HFFc6 (cell line): ENCODE measurements around the gene IFI16. TPM values are rescaled to one million over a fixed set of nuclear protein-coding genes. Genes with fewer than 3 reads are reported as not detected.

Experiments
- DNase-seq: peaks from one replicate; pipeline ENCODE4 v3.0.0-alpha.2; 2018
- H3K27ac Mint-ChIP-seq: 2 replicates; pipeline ENCODE4 v1.8.0; 2020; ENCODE audit warnings: mild to moderate bottlenecking, mixed read lengths
- H3K27me3 Mint-ChIP-seq: 2 replicates; pipeline ENCODE4 v1.8.0; 2021; ENCODE audit warnings: mild to moderate bottlenecking, moderate library complexity, mixed read lengths; ENCODE audit not compliant: insufficient read depth
- H3K36me3 Mint-ChIP-seq: 2 replicates; pipeline ENCODE4 v1.8.0; 2021; ENCODE audit warnings: low read depth, mixed read lengths
- H3K4me1 Mint-ChIP-seq: 2 replicates; pipeline ENCODE4 v1.8.0; 2020; ENCODE audit warnings: low read depth, mixed read lengths
- H3K4me3 Mint-ChIP-seq: 2 replicates; pipeline ENCODE4 v1.8.0; 2020; ENCODE audit warnings: mild to moderate bottlenecking, moderate library complexity, mixed read lengths
- H3K9me3 Mint-ChIP-seq: 2 replicates; pipeline ENCODE4 v1.8.0; 2020; ENCODE audit warnings: mild to moderate bottlenecking, mixed read lengths
- total RNA-seq, 6 experiments: library from RNA; stranded (reverse); fragmentation: NEBNext Ultra II Directional; extraction: Animal tissue kit (Norgen Biotek cat#: 25700); gene quantifications; 2 replicates in 1 of 6; 3 replicates in 5 of 6; pipeline ENCODE4 v1.2.3, GENCODE V29; 2021
- TF ChIP-seq, protein P1 (sequence below): fragments of 200-600 bp; sonication (generic); IDR thresholded peaks from 2 replicates; pipeline ENCODE4 v1.5.0; 2021; ENCODE audit warnings: antibody characterized with exemption, mild to moderate bottlenecking

IFI16 gene
- total RNA-seq, 6 experiments from 2014 or later, result 50.5 to 70.7 (median 67.3) TPM

DNA sequence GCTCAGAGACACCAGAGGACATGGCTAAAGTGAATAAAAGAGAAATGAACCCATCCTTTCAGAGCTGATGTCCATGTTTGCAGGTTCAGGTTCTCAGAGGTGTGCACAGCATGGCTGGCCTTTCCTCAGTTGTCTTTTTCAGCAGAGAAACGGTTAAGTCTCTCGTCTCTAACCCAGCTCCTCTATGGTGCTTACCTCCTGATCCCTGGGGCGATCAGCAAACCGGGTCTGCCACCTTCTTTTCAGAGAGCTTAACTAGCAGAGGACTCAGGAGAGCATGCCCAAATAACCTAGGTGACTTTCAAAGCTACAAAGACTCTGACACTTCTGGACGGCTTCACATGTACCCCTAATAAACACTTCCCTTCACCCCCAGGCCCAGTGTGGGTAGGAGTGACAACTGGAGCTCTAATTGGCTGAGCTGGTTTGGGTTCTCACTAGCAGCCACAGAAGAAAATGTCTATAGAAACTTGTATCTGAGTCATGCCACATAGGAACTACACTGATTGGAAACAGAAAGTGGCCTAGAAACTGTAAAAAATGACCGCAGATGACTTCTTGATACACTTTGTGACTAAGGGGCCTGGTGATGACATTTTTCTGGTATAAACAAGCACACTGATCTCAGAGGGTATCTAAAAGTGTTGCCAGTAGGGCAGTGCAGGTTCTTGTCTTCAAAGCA lies 66.9 kb downstream of the IFI16 start, which contains the start of gene AIM2:
AIM2 (minus strand) TSS at position 329 of the 682 bp plus-strand sequence. CDS start 3,267 bp downstream, outside the sequence.
- TF ChIP-seq, protein P1, sequence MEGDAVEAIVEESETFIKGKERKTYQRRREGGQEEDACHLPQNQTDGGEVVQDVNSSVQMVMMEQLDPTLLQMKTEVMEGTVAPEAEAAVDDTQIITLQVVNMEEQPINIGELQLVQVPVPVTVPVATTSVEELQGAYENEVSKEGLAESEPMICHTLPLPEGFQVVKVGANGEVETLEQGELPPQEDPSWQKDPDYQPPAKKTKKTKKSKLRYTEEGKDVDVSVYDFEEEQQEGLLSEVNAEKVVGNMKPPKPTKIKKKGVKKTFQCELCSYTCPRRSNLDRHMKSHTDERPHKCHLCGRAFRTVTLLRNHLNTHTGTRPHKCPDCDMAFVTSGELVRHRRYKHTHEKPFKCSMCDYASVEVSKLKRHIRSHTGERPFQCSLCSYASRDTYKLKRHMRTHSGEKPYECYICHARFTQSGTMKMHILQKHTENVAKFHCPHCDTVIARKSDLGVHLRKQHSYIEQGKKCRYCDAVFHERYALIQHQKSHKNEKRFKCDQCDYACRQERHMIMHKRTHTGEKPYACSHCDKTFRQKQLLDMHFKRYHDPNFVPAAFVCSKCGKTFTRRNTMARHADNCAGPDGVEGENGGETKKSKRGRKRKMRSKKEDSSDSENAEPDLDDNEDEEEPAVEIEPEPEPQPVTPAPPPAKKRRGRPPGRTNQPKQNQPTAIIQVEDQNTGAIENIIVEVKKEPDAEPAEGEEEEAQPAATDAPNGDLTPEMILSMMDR, result no peak
- Mint-ChIP-seq H3K4me3 (peak within 1 kb of the TSS; percentile 85), H3K27me3 (peaks cover 2% of the 10 kb centered on the region), H3K4me1 (peaks cover 21% of the 10 kb centered on the region), H3K36me3 (no peaks in the 10 kb centered on the region), H3K9me3 (no peaks in the 10 kb centered on the region), H3K27ac (peak within 1 kb of the TSS; percentile 85)
- DNase-seq, result peak; percentile 49

DNA sequence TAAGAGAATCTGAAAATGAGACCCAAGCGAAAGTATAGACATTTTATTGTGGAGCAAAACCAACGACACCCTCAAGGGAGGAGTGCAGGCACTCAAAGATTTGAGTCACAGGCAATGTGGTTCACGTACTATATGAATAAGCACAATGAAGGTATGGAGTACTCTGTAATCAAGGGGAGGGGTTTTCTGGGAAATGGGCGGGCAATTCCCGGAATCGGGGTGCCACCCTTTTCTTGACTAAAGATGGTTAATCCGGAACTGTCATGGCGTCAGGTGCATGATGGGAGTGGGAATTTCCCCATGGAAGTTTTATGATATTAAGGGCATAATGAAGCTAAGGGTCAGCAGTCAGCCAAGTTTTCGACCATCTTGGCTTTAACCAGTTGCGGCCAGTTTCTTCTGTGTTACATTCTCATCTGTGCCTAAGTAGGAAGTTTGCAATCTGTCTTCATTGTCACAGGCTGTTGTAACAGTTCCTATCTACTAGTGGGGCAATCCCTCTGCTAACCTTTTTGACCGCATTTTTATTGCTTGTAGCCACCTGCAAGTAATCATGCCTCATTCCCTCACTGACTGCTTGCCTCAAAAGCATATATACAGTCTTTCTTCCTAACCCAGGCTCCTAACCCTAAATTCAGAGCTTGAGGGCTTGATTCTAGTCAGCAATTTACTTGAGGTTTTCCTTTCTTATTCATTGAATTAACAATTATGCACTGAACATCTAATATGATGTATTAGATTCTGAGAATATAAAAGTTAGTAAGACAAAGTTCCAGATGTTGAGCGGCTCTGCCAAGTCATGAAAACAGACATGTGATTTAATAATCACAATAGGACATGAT lies 67.6 kb downstream of the IFI16 start:
- DNase-seq, result no peak
- TF ChIP-seq, protein P1, result no peak
- Mint-ChIP-seq H3K27me3 (peaks cover 2% of the 10 kb centered on the region), H3K36me3 (no peaks in the 10 kb centered on the region), H3K9me3 (no peaks in the 10 kb centered on the region), H3K4me3 (peak overlapping the region; percentile 85), H3K27ac (peak overlapping the region; percentile 85; the same call in 1 of the 2 replicates), H3K4me1 (peaks cover 21% of the 10 kb centered on the region)

DNA sequence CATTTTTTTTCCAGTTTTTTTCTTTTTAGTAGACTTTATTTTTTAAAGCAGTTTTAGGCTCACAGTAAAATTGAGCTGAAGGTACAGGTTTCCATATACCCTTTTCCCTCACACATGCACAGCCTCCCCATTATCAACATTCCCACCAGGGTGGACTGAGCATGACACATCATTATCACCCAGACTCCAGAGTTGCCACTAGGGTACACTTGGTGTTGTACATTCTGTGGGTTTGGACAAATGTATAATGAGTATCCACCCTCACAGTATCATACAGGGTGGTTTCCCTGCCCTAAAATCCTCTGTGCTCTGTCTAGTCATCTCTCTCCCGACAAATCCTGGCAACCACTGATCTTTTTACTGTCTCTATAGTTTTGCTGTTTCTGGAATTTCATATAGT lies 69.8 kb downstream of the IFI16 start:
- Mint-ChIP-seq H3K27ac (no peak overlapping the region), H3K36me3 (no peaks in the 10 kb centered on the region), H3K4me3 (no peak overlapping the region), H3K27me3 (peaks cover 4% of the 10 kb centered on the region), H3K4me1 (peaks cover 21% of the 10 kb centered on the region), H3K9me3 (no peaks in the 10 kb centered on the region)
- TF ChIP-seq, protein P1, result peak; percentile 21
- no peak for DNase-seq

DNA sequence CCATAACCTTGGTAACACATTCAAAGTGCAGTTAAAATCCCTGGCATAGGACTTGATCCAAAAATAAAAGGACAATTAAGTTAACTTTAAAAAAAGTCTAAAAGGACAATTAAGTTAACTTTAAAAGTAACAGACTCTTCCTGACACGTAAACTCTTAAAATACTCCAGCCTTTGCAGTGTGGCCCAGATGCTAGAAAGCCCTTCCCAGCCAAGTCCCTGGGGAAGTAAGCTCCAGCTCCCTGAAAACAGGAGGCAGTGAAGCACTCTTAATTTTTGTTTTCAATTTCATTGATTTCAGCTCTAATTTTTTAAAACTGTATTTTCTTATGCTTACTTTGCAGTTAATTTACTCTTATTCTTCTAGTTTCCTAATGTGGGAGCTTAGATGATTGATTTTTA lies 71.9 kb downstream of the IFI16 start:
- Mint-ChIP-seq H3K27me3 (peaks cover 3% of the 10 kb centered on the region), H3K4me1 (peaks cover 16% of the 10 kb centered on the region), H3K36me3 (no peaks in the 10 kb centered on the region), H3K4me3 (no peak overlapping the region), H3K9me3 (no peaks in the 10 kb centered on the region), H3K27ac (no peak overlapping the region)
- TF ChIP-seq, protein P1, result no peak
- no peak for DNase-seq

DNA sequence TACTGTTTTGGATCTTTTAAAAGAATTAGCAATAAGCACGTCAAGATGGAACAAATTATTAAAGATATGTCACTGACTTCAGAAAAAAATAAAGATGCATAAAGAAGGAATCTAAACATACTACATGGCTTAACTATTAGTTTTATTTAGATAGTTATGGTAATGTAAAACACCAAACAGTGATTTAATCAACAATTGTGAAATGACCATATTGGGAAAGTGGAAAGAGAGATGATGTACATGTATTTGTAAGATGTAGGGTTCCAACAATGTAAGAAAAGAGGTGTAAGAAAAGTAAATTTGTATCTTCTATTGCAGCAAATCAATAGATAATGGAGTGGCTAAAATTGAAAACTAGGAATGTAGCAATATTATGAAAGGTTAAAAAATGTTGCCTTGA lies 73.3 kb downstream of the IFI16 start:
- peaks cover 3% of the 10 kb centered on the region for H3K27me3 Mint-ChIP-seq
- peaks cover 12% of the 10 kb centered on the region for H3K4me1 Mint-ChIP-seq
- TF ChIP-seq, protein P1, result no peak
- no peak overlapping the region for H3K4me3 Mint-ChIP-seq
- no peak overlapping the region for H3K27ac Mint-ChIP-seq
- no peak for DNase-seq
- no peaks in the 10 kb centered on the region for H3K36me3 Mint-ChIP-seq
- no peaks in the 10 kb centered on the region for H3K9me3 Mint-ChIP-seq
